ENCODE measurements around the gene DPH5. TPM values are rescaled to one million over a fixed set of nuclear protein-coding genes. Genes with fewer than 3 reads are reported as not detected.

Gene DPH5
- polyA plus RNA-seq, 1 of the 3 experiments (the other 2 are of a cell fraction) = 36.6 TPM

- no peaks in the 10 kb centered on the region for H3K9me2 ChIP-seq
- TF ChIP-seq EP300 (IDR thresholded peaks at IDR 0.05; ENCODE audit: borderline replicate concordance in 1 of 2, low read depth in 1 of 2, low read length in 1 of 2) = no peak
- no peak for TF ChIP-seq YY1 (IDR thresholded peaks at IDR 0.05; ENCODE audit: low read depth)
- no peak for TF ChIP-seq SIN3A (IDR thresholded peaks at IDR 0.05; ENCODE audit: borderline replicate concordance, low read depth, low read length)
- no peak for TF ChIP-seq FOXJ3 (CRISPR knock-in tag; IDR thresholded peaks at IDR 0.05)
- TF ChIP-seq USF2 (IDR thresholded peaks at IDR 0.05; ENCODE audit: borderline replicate concordance, low read depth, low read length) = no peak
- no peak for TF ChIP-seq MAX (IDR thresholded peaks at IDR 0.05; ENCODE audit: low read depth)
- no peak for TF ChIP-seq MXI1 (IDR thresholded peaks at IDR 0.05; ENCODE audit: low read depth, low read length)
- no peak for TF ChIP-seq PBX3 (IDR thresholded peaks at IDR 0.05)
- no peak for TF ChIP-seq FOSL2 (IDR thresholded peaks at IDR 0.05; ENCODE audit: borderline replicate concordance, low read depth)
- no peak for TF ChIP-seq RFX5 (IDR thresholded peaks at IDR 0.05; ENCODE audit: low read length)
- no peak for TF ChIP-seq RAD21 (IDR thresholded peaks at IDR 0.05; ENCODE audit: low read length)
- no peak for TF ChIP-seq TAF1 (IDR thresholded peaks at IDR 0.05; ENCODE audit: borderline replicate concordance, low read depth, low read length)
- TF ChIP-seq GABPA (IDR thresholded peaks at IDR 0.05; ENCODE audit: low read depth) = no peak
- H3K4me2 ChIP-seq = no peak overlapping the region
- ChIA-PET POLR2A (no interaction called here), CTCF (interaction anchor here (1.4 kb wide), 1 partner anchor 31 kb away, joined by 3 read pairs; no protein-coding TSS in a partner anchor)
- no peak overlapping the region for H3K9ac ChIP-seq
- no peaks in the 10 kb centered on the region for H3K27me3 ChIP-seq (ENCODE audit: insufficient read depth)
- no peak overlapping the region for H2AFZ ChIP-seq (ENCODE audit: low read depth)
- no peak overlapping the region for H3K4me3 ChIP-seq (ENCODE audit: low read depth in 2 of 2, low read length in 1 of 2)
- H3K27ac ChIP-seq (ENCODE audit: low read depth in 2 of 2, low read length in 1 of 2) = no peak overlapping the region
- DNase-seq = no peak
- H3K9me3 ChIP-seq = no peaks in the 10 kb centered on the region
- H3K4me1 ChIP-seq (ENCODE audit: control insufficient read depth in 1 of 2, insufficient read depth in 2 of 2, low read depth in 1 of 2, low read length in 1 of 2) = peaks cover 0 to 8% of the 10 kb centered on the region in 2 experiments; a peak in 2 of 4 replicates
- 95% methylated on average over 2 of the region's 2 CpGs for WGBS (ENCODE audit: low lambda C conversion rate)
- H4K20me1 ChIP-seq (ENCODE audit: insufficient read depth) = no peaks in the 10 kb centered on the region
- peaks cover 19 to 30% of the 10 kb centered on the region in 2 experiments for H3K36me3 ChIP-seq (replicated peaks in 1 of 2; ENCODE audit: control insufficient read depth in 1 of 2, insufficient read depth in 2 of 2, low read length in 1 of 2)
- H3K79me2 ChIP-seq (ENCODE audit: insufficient read depth) = no peaks in the 10 kb centered on the region
- no peaks in the 10 kb centered on the region for H3F3A ChIP-seq (replicated peaks; ENCODE audit: insufficient read depth)
Observed at GRCh38 chr1:101000131-101000873, 25.3 kb downstream of the DPH5 start.

- DNase-seq = no peak
- H3K27ac ChIP-seq (ENCODE audit: low read depth in 2 of 2, low read length in 1 of 2) = no peak overlapping the region
- no peak overlapping the region for H3K4me3 ChIP-seq (ENCODE audit: low read depth in 2 of 2, low read length in 1 of 2)
- no peaks in the 10 kb centered on the region for H3K9me3 ChIP-seq
- POLR2A ChIA-PET = no interaction called here
- CTCF ChIA-PET = interaction anchor here (0.6 kb wide), 1 partner anchor 29 kb away, joined by 3 read pairs; no protein-coding TSS in a partner anchor
- H3F3A ChIP-seq (replicated peaks; ENCODE audit: insufficient read depth) = peaks cover 4% of the 10 kb centered on the region
- H3K4me2 ChIP-seq = no peak overlapping the region
- no peaks in the 10 kb centered on the region for H3K79me2 ChIP-seq (ENCODE audit: insufficient read depth)
- H2AFZ ChIP-seq (ENCODE audit: low read depth) = no peak overlapping the region
- H4K20me1 ChIP-seq (ENCODE audit: insufficient read depth) = no peaks in the 10 kb centered on the region
- no peak for TF ChIP-seq EZH2phosphoT487 (IDR thresholded peaks at IDR 0.05; ENCODE audit: borderline replicate concordance, low read depth)
- no peak for TF ChIP-seq JUND (IDR thresholded peaks at IDR 0.05)
- H3K27me3 ChIP-seq (ENCODE audit: insufficient read depth) = no peaks in the 10 kb centered on the region
- peaks cover 18 to 34% of the 10 kb centered on the region in 2 experiments for H3K36me3 ChIP-seq (replicated peaks in 1 of 2; ENCODE audit: control insufficient read depth in 1 of 2, insufficient read depth in 2 of 2, low read length in 1 of 2)
- H3K9me2 ChIP-seq = no peaks in the 10 kb centered on the region
- peaks cover 0 to 8% of the 10 kb centered on the region in 2 experiments; a peak in 2 of 4 replicates for H3K4me1 ChIP-seq (ENCODE audit: control insufficient read depth in 1 of 2, insufficient read depth in 2 of 2, low read depth in 1 of 2, low read length in 1 of 2)
- H3K9ac ChIP-seq = no peak overlapping the region
- 96% methylated on average over 1 of the region's 1 CpG for WGBS (ENCODE audit: low lambda C conversion rate)
Observed at GRCh38 chr1:100998426-100998825, 27.2 kb downstream of the DPH5 start.

Data from SK-N-SH (cell line).